ENCODE measurements around the gene AKAP17A. TPM values are rescaled to one million over a fixed set of nuclear protein-coding genes. Genes with fewer than 3 reads are reported as not detected.

Gene AKAP17A
- total and polyA plus RNA-seq, 2 of the 8 experiments (the other 6 are each of a cell fraction or from before 2014, with no cell fraction given), result 14.0 to 41.2 TPM

GRCh38 chrX:1600406-1601050 is 9.1 kb downstream of the AKAP17A start:
- no peak overlapping the region for H3K27ac ChIP-seq (ENCODE audit: low read depth, low read length)
- H2BK5ac ChIP-seq (ENCODE audit: low read depth, low read length), result no peak overlapping the region
- H3K4me2 ChIP-seq (ENCODE audit: insufficient read depth in 1 of 2, low read depth in 2 of 2, low read length in 2 of 2), result no peak overlapping the region
- H3K27me3 ChIP-seq (replicated peaks in 1 of 4; ENCODE audit: control insufficient read depth in 3 of 4, extremely low read depth in 1 of 4, insufficient read depth in 3 of 4, low read length in 3 of 4), result 0 out of 7 replicates have a peak, but pooled peaks cover 0 to 2% (median 0%) of the 10 kb centered on the region in 4 experiments
- WGBS, 2 experiments (ENCODE audit: extremely low coverage in 1 of 2, insufficient coverage in 1 of 2, insufficient read length in 1 of 2, insufficient replicate concordance in 2 of 2, low coverage in 1 of 2, low lambda C conversion rate in 2 of 2, missing lambda C conversion rate in 1 of 2), result 95% methylated on average over 32 of the region's 52 CpGs; no CpG with 5 or more reads in 1 of the 2 experiments
- no peak overlapping the region for H3K4ac ChIP-seq (replicated peaks; ENCODE audit: insufficient read length, low read depth, low read length)
- H3K14ac ChIP-seq (ENCODE audit: insufficient read length), result no peak overlapping the region
- no peak overlapping the region for H3K18ac ChIP-seq (ENCODE audit: extremely low read depth, low read length)
- no peak overlapping the region for H4K5ac ChIP-seq (ENCODE audit: insufficient read length, low read depth, low read length)
- TF ChIP-seq TBP (IDR thresholded peaks at IDR 0.05; ENCODE audit: low read depth, low read length) (no peak), CHD2 (IDR thresholded peaks at IDR 0.05; ENCODE audit: low read length) (no peak), TCF12 (IDR thresholded peaks at IDR 0.05; ENCODE audit: low read depth, low read length) (no peak), NANOG (IDR thresholded peaks at IDR 0.05; ENCODE audit: insufficient read depth, low read depth, low read length, poor library complexity, severe bottlenecking) (no peak), JUND (IDR thresholded peaks at IDR 0.05; ENCODE audit: low read length) (no peak), SRF (IDR thresholded peaks at IDR 0.05; ENCODE audit: low read depth, low read length) (no peak), RNF2 (IDR thresholded peaks at IDR 0.05; ENCODE audit: borderline replicate concordance, low read depth, low read length, missing control alignments, poor library complexity, severe bottlenecking) (no peak), GTF2F1 (IDR thresholded peaks at IDR 0.05; ENCODE audit: borderline replicate concordance, low read depth, low read length) (no peak), ZNF274 (IDR thresholded peaks at IDR 0.05; ENCODE audit: borderline replicate concordance, extremely low read depth, low read length) (no peak), KDM1A (IDR thresholded peaks at IDR 0.05; ENCODE audit: borderline replicate concordance, low read length) (no peak), EGR1 (IDR thresholded peaks at IDR 0.05; ENCODE audit: borderline replicate concordance, low read depth, low read length) (no peak), SAP30 (IDR thresholded peaks at IDR 0.05; ENCODE audit: insufficient read depth, insufficient replicate concordance, low read length) (no peak), BRCA1 (IDR thresholded peaks at IDR 0.05; ENCODE audit: low read depth, low read length) (no peak), TEAD4 (IDR thresholded peaks at IDR 0.05; ENCODE audit: low read depth, low read length) (no peak)
- H3K56ac ChIP-seq (replicated peaks; ENCODE audit: insufficient read length, low read depth, low read length), result no peak overlapping the region
- peaks cover 16% of the 10 kb centered on the region for H3K79me1 ChIP-seq (ENCODE audit: low read depth, low read length)
- H2BK15ac ChIP-seq (ENCODE audit: low read length), result no peak overlapping the region
- H3K23ac ChIP-seq (ENCODE audit: insufficient read length), result no peak overlapping the region
- no peaks in the 10 kb centered on the region for H3K4me1 ChIP-seq (replicated peaks in 1 of 4; ENCODE audit: control insufficient read depth in 3 of 4, insufficient read depth in 4 of 4, low read length in 3 of 4)
- peaks cover 3 to 29% of the 10 kb centered on the region in 2 experiments for H4K20me1 ChIP-seq (replicated peaks in 1 of 2; ENCODE audit: control insufficient read depth in 1 of 2, insufficient read depth in 2 of 2, low read length in 2 of 2)
- H3K79me2 ChIP-seq (ENCODE audit: control insufficient read depth in 1 of 2, insufficient read depth in 2 of 2, low read length in 2 of 2), result peaks cover 0 to 23% of the 10 kb centered on the region in 2 experiments; a peak in 2 of 4 replicates
- no peak overlapping the region for H2BK12ac ChIP-seq (ENCODE audit: low read depth, low read length)
- H4K91ac ChIP-seq (replicated peaks; ENCODE audit: insufficient read length, low read length), result no peak overlapping the region
- H4K8ac ChIP-seq (ENCODE audit: extremely low read depth, insufficient read depth, low read length), result no peak overlapping the region
- H2BK20ac ChIP-seq (ENCODE audit: low read length), result no peak overlapping the region
- no peak overlapping the region for H3K4me3 ChIP-seq (ENCODE audit: extremely low read depth in 1 of 4, insufficient read depth in 2 of 4, low read depth in 3 of 4, low read length in 4 of 4)
- POLR2A ChIA-PET (ENCODE audit: partially characterized antibody), result no interaction called here
- peaks cover 28 to 72% (median 59%) of the 10 kb centered on the region in 4 experiments for H3K36me3 ChIP-seq (ENCODE audit: control insufficient read depth in 2 of 4, insufficient read depth in 4 of 4, low read length in 3 of 4)
- H3K9me3 ChIP-seq (ENCODE audit: insufficient read depth in 2 of 2, low read depth in 1 of 2, low read length in 1 of 2), result no peaks in the 10 kb centered on the region
- no peak overlapping the region for H2AFZ ChIP-seq (ENCODE audit: low read length)
- H3K23me2 ChIP-seq (ENCODE audit: low read depth, low read length), result no peaks in the 10 kb centered on the region
- no peak overlapping the region for H2AK5ac ChIP-seq (ENCODE audit: low read depth, low read length)
- no peak overlapping the region for H2BK120ac ChIP-seq (replicated peaks; ENCODE audit: low read depth, low read length)
- no peak overlapping the region for H3K9ac ChIP-seq (replicated peaks in 1 of 4; ENCODE audit: extremely low read depth in 1 of 4, low read depth in 3 of 4, low read length in 3 of 4)
- DNase-seq (ENCODE audit: low read depth in 1 of 2, low spot score in 2 of 2), result no peak
- no peak for FAIRE-seq
- CTCF ChIA-PET (ENCODE audit: partially characterized antibody), result no interaction called here

Measured in H1 (cell line).